IMR-90 (cell line): Measurements from ENCODE around the gene PLA2G4D. TPM values are rescaled to one million over a fixed set of nuclear protein-coding genes. Genes with fewer than 3 reads are reported as not detected.

Source experiments
- ATAC-seq: fragments of 200-7000 bp; cut with Tn5 transposase; 2 replicates; pipeline ENCODE4 v1.9.1; 2020; ENCODE audit warnings: low read depth, mild to moderate bottlenecking, moderate library complexity
- BruUV-seq: library from RNA; stranded (reverse); fragments of 400-500 nt; replicated peaks from 2 replicates; lab custom pipeline; 2021; lab: Mats Ljungman, UMichigan
- CTCF ChIA-PET: fragments of 300-600 bp; formaldehyde crosslinking; extraction: SDS; loops from one replicate; lab custom pipeline; 2021; ENCODE audit warnings: antibody characterized with exemption; lab: Yijun Ruan, JAX
- POLR2A ChIA-PET: fragments of 300-600 bp; sonication (Branson Sonifier 250); formaldehyde crosslinking; loops from one replicate; lab custom pipeline; 2022; ENCODE audit warnings: antibody characterized with exemption; ENCODE audit not compliant: unreplicated experiment; lab: Charles Lee
- DNase-seq: peaks from one replicate; pipeline ENCODE4 v3.0.0; 2013
- H2AFZ ChIP-seq: replicated peaks from 2 replicates; pipeline ENCODE3; 2013; ENCODE audit warnings: low read length, mild to moderate bottlenecking; ENCODE audit not compliant: poor library complexity
- H2AK5ac ChIP-seq: 2 replicates; pipeline ENCODE4 v1.6.1; 2013; ENCODE audit warnings: low read depth, low read length, inconsistent platforms
- H2AK9ac ChIP-seq: replicated peaks from 2 replicates; pipeline ENCODE3; 2013; ENCODE audit warnings: mild to moderate bottlenecking, low read depth, low read length, moderate library complexity; ENCODE audit not compliant: poor library complexity
- H2BK120ac ChIP-seq: 2 replicates; pipeline ENCODE4 v1.6.1; 2013; ENCODE audit warnings: low read depth, low read length, inconsistent platforms
- H2BK15ac ChIP-seq: 3 replicates; pipeline ENCODE4 v1.6.1; 2013; ENCODE audit warnings: low read depth, low read length, inconsistent platforms
- H2BK20ac ChIP-seq: 2 replicates; pipeline ENCODE4 v1.6.1; 2013; ENCODE audit warnings: low read depth, mild to moderate bottlenecking, inconsistent platforms, low read length, moderate library complexity
- H2BK5ac ChIP-seq: 2 replicates; pipeline ENCODE4 v1.6.1; 2013; ENCODE audit warnings: mild to moderate bottlenecking, low read depth, low read length, inconsistent platforms; ENCODE audit not compliant: poor library complexity, severe bottlenecking
- H3K14ac ChIP-seq: replicated peaks from 2 replicates; pipeline ENCODE4 v1.6.1; 2013; ENCODE audit warnings: low read depth, low read length, inconsistent platforms
- H3K18ac ChIP-seq: 2 replicates; pipeline ENCODE4 v1.6.1; 2013; ENCODE audit warnings: low read depth, low read length, control low read depth
- H3K23ac ChIP-seq: 2 replicates; pipeline ENCODE4 v1.6.1; 2013; ENCODE audit warnings: low read depth, low read length, inconsistent platforms
- H3K27ac ChIP-seq: 2 replicates; pipeline ENCODE4 v1.5.1; 2013; ENCODE audit warnings: mild to moderate bottlenecking, control low read depth, low read length; ENCODE audit not compliant: insufficient read depth
- H3K27me3 ChIP-seq: 2 replicates; pipeline ENCODE4 v1.6.1; 2013; ENCODE audit warnings: low read length; ENCODE audit not compliant: control insufficient read depth, insufficient read depth
- H3K36me3 ChIP-seq: 2 replicates; pipeline ENCODE4 v1.6.1; 2013; ENCODE audit warnings: low read length, mixed read lengths; ENCODE audit not compliant: control insufficient read depth, insufficient read depth
- H3K4ac ChIP-seq: 2 replicates; pipeline ENCODE4 v1.6.1; 2013; ENCODE audit warnings: low read depth, low read length, inconsistent platforms
- H3K4me1 ChIP-seq: 2 replicates; pipeline ENCODE4 v1.6.1; 2013; ENCODE audit warnings: low read length, mixed read lengths; ENCODE audit not compliant: control insufficient read depth, insufficient read depth
- H3K4me2 ChIP-seq: 2 replicates; pipeline ENCODE4 v1.6.1; 2013; ENCODE audit warnings: low read depth, mild to moderate bottlenecking, control low read depth, low read length, moderate library complexity
- H3K4me3 ChIP-seq: 2 replicates; pipeline ENCODE4 v1.5.1; 2013; ENCODE audit warnings: low read depth, mild to moderate bottlenecking, control low read depth, low read length, moderate library complexity; ENCODE audit not compliant: insufficient read depth
- H3K56ac ChIP-seq: 2 replicates; pipeline ENCODE4 v1.6.1; 2013; ENCODE audit warnings: low read length, inconsistent platforms; ENCODE audit not compliant: insufficient read depth; ENCODE audit errors: extremely low read depth
- H3K79me1 ChIP-seq, 2 experiments: 2 replicates each; pipeline ENCODE4 v1.6.1; 2013; ENCODE audit warnings: low read length in 2 of 2, inconsistent platforms in 1 of 2, low read depth in 1 of 2
- H3K9ac ChIP-seq: 2 replicates; pipeline ENCODE4 v1.6.1; 2013; ENCODE audit warnings: low read depth, low read length, control low read depth
- H3K9me1 ChIP-seq: 2 replicates; pipeline ENCODE4 v1.6.1; 2013; ENCODE audit warnings: low read length, inconsistent platforms; ENCODE audit not compliant: insufficient read depth
- H3K9me3 ChIP-seq: 2 replicates; pipeline ENCODE4 v1.6.1; 2013; ENCODE audit warnings: low read length; ENCODE audit not compliant: control insufficient read depth, insufficient read depth
- H4K20me1 ChIP-seq: 2 replicates; pipeline ENCODE4 v1.6.1; 2013; ENCODE audit warnings: low read length, inconsistent platforms; ENCODE audit not compliant: insufficient read depth
- H4K5ac ChIP-seq: 2 replicates; pipeline ENCODE4 v1.6.1; 2013; ENCODE audit warnings: mild to moderate bottlenecking, low read depth, low read length, control low read depth
- H4K8ac ChIP-seq, 2 experiments: 2 replicates each; pipeline ENCODE4 v1.6.1; 2013; ENCODE audit warnings: low read depth in 2 of 2, low read length in 2 of 2, control low read depth in 1 of 2, inconsistent platforms in 1 of 2
- H4K91ac ChIP-seq: 2 replicates; pipeline ENCODE4 v1.6.1; 2013; ENCODE audit warnings: low read depth, low read length, inconsistent platforms; ENCODE audit not compliant: insufficient read depth
- CHD1 ChIP-seq: IDR thresholded peaks from 2 replicates; pipeline ENCODE4 v1.6.1; 2012; ENCODE audit warnings: low read depth, low read length, improper control_type of control experiment
- ELK1 ChIP-seq: fragments of 150-350 bp; IDR thresholded peaks from 2 replicates; pipeline ENCODE4 v1.6.1; 2016; ENCODE audit warnings: low read depth, mild to moderate bottlenecking, low read length, moderate library complexity, borderline replicate concordance
- FOS ChIP-seq: fragments of 150-350 bp; IDR thresholded peaks from 2 replicates; pipeline ENCODE4 v1.6.1; 2016; ENCODE audit warnings: low read depth, low read length
- RFX5 ChIP-seq: IDR thresholded peaks from 2 replicates; pipeline ENCODE4 v1.8.0; 2012; ENCODE audit warnings: low read depth, mild to moderate bottlenecking, low read length, moderate library complexity
- WGBS, 2 experiments: methylation state at CpG; one replicate each; pipeline versions ENCODE4 v1.1.5 to v1.1.7; 2013; ENCODE audit warnings: missing lambda C conversion rate in 2 of 2; ENCODE audit not compliant: insufficient read length in 1 of 2; ENCODE audit errors: extremely low coverage in 2 of 2; 5-methylcytosine and 5-hydroxymethylcytosine counted together
- dilution Hi-C: fragments of 300-500 bp; cut with HindIII; formaldehyde crosslinking; loops from one replicate; pipeline ENCODE4 v1.14.3; 2018; ENCODE audit warnings: low sequenced_read_pairs; ENCODE audit not compliant: unreplicated experiment
- in situ Hi-C: fragments of 300-500 bp; cut with MboI; formaldehyde crosslinking; loops from 3 replicates; pipeline ENCODE4 v1.14.3; 2019; ENCODE audit warnings: low sequenced_read_pairs, inconsistent platforms, mixed read lengths
- intact Hi-C: fragments of 100-400 bp; cut with micrococcal nuclease; formaldehyde crosslinking; loops from 2 replicates; pipeline ENCODE4 v1.10.0; 2022
- polyA plus RNA-seq, 3 experiments: library from polyadenylated mRNA; depleted of rRNA; stranded (reverse); fragments of >200 nt; gene quantifications; 2 replicates each; pipeline ENCODE4 v1.2.3, GENCODE V29; 2012; ENCODE audit warnings: low replicate concordance in 1 of 3
- total RNA-seq: library from RNA; depleted of rRNA; stranded (reverse); fragments of >200 nt; gene quantifications from 2 replicates; pipeline ENCODE4 v1.2.3, GENCODE V29; 2012

Gene PLA2G4D
- total and polyA plus RNA-seq, 2 of the 4 experiments (the other 2 are of a cell fraction), result not detected

GRCh38 chr15:42141246-42141645, 46.9 kb upstream of the PLA2G4D start (continued):
- TF ChIP-seq RFX5, result no peak

GRCh38 chr15:42140383-42141070, 46.2 kb upstream of the PLA2G4D start:
- Histone ChIP-seq H2BK15ac (no peak overlapping the region), H3K18ac (no peak overlapping the region), H3K4me2 (no peak overlapping the region), H3K23ac (no peak overlapping the region), H2AK9ac (no peak overlapping the region), H2BK20ac (no peak overlapping the region), H3K14ac (no peak overlapping the region), H3K36me3 (no peaks in the 10 kb centered on the region), H3K27ac (no peak overlapping the region), H3K9me3 (peaks cover 3% of the 10 kb centered on the region; the same call in 1 of the 2 replicates), H4K8ac (no peak overlapping the region), H2AK5ac (no peak overlapping the region), H3K4ac (no peak overlapping the region), H2BK5ac (no peak overlapping the region), H3K9me1 (no peaks in the 10 kb centered on the region), H2AFZ (no peak overlapping the region), H2BK120ac (no peak overlapping the region), H3K4me3 (no peak overlapping the region), H3K4me1 (no peaks in the 10 kb centered on the region), H3K27me3 (peaks cover 55% of the 10 kb centered on the region), H4K91ac (no peak overlapping the region), H3K79me1 (no peaks in the 10 kb centered on the region), H4K5ac (no peak overlapping the region), H3K56ac (no peak overlapping the region), H3K9ac (no peak overlapping the region), H4K20me1 (no peaks in the 10 kb centered on the region; the same call in 1 of the 2 replicates)
- ChIA-PET CTCF (no interaction called here), POLR2A (no interaction called here)
- in situ Hi-C loops (no loop called here), intact Hi-C loops (no loop called here), dilution Hi-C loops (no loop called here)
- DNase-seq (no peak), ATAC-seq (no peak)
- BruUV-seq, result no TSS peak
- WGBS, 2 experiments, result 60% methylated on average over 1 of the region's 8 CpGs; no CpG with 5 or more reads in 1 of the 2 experiments
- TF ChIP-seq FOS (no peak), ELK1 (no peak), CHD1 (no peak)
